Chondrocyte (in vitro differentiated cells): ENCODE measurements around the gene LCE4A. TPM values are rescaled to one million over a fixed set of nuclear protein-coding genes. Genes with fewer than 3 reads are reported as not detected.
"Not testable (repeated sequence)": the region's sequence is repeated elsewhere in the genome, so short reads cannot be mapped to it uniquely, and the experiment has no call there.

ENCODE experiments used
- DNase-seq: peaks from one replicate; pipeline ENCODE4 v3.0.0; 2021; ENCODE audit warnings: mixed read lengths, low spot score
- H3K27ac Mint-ChIP-seq: one replicate; pipeline ENCODE4 v1.8.0; 2021; ENCODE audit warnings: mild to moderate bottlenecking, moderate library complexity, mixed read lengths; ENCODE audit not compliant: unreplicated experiment
- H3K27me3 Mint-ChIP-seq: 2 replicates; pipeline ENCODE4 v1.8.0; 2021; ENCODE audit warnings: low read depth, mixed read lengths
- H3K36me3 Mint-ChIP-seq: 2 replicates; pipeline ENCODE4 v1.8.0; 2021; ENCODE audit warnings: low read depth, mixed read lengths
- H3K4me1 Mint-ChIP-seq: 2 replicates; pipeline ENCODE4 v1.8.0; 2021; ENCODE audit warnings: low read depth, mild to moderate bottlenecking, mixed read lengths
- H3K4me3 Mint-ChIP-seq: one replicate; pipeline ENCODE4 v1.8.0; 2021; ENCODE audit warnings: mild to moderate bottlenecking, moderate library complexity, mixed read lengths; ENCODE audit not compliant: unreplicated experiment
- H3K9me3 Mint-ChIP-seq: 2 replicates; pipeline ENCODE4 v1.8.0; 2021; ENCODE audit warnings: low read depth, mixed read lengths
- total RNA-seq: library from RNA; stranded (reverse); gene quantifications from 3 replicates; pipeline ENCODE4 v1.2.1, GENCODE V29; 2021
- TF ChIP-seq, protein P1 (sequence below): fragments of 200-600 bp; sonication (generic); IDR thresholded peaks from 2 replicates; pipeline ENCODE4 v1.5.0; 2021; ENCODE audit warnings: antibody characterized with exemption, mild to moderate bottlenecking, moderate library complexity

The LCE4A gene
- total RNA-seq, 1 donor from 2014 or later = not detected

DNA sequence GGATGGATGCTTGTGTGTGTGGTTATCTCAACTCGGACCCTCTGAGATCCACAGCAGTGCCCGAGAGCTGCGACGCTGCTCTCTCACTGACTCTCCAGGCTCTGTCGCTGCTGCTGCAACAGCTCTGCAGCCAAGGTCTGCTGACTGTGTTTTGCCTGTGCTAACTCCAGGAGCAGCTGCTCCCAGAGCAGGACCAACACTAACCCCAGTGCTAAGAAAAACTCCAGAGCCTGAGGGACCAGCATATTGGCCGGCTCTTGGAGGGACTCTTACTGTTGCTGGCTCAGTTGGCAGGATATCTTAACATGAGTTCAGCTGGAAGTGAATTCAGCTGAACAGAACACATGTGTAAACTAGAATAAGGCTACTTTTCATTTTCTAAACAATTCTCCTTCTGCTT lies 28.5 kb upstream of the LCE4A start:
- Mint-ChIP-seq H3K36me3 (no peaks in the 10 kb centered on the region), H3K27me3 (no peaks in the 10 kb centered on the region), H3K4me3 (no peak overlapping the region), H3K9me3 (peaks cover 4% of the 10 kb centered on the region), H3K4me1 (no peaks in the 10 kb centered on the region), H3K27ac (no peak overlapping the region)
- no peak for DNase-seq
- TF ChIP-seq, protein P1, sequence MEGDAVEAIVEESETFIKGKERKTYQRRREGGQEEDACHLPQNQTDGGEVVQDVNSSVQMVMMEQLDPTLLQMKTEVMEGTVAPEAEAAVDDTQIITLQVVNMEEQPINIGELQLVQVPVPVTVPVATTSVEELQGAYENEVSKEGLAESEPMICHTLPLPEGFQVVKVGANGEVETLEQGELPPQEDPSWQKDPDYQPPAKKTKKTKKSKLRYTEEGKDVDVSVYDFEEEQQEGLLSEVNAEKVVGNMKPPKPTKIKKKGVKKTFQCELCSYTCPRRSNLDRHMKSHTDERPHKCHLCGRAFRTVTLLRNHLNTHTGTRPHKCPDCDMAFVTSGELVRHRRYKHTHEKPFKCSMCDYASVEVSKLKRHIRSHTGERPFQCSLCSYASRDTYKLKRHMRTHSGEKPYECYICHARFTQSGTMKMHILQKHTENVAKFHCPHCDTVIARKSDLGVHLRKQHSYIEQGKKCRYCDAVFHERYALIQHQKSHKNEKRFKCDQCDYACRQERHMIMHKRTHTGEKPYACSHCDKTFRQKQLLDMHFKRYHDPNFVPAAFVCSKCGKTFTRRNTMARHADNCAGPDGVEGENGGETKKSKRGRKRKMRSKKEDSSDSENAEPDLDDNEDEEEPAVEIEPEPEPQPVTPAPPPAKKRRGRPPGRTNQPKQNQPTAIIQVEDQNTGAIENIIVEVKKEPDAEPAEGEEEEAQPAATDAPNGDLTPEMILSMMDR = no peak

DNA sequence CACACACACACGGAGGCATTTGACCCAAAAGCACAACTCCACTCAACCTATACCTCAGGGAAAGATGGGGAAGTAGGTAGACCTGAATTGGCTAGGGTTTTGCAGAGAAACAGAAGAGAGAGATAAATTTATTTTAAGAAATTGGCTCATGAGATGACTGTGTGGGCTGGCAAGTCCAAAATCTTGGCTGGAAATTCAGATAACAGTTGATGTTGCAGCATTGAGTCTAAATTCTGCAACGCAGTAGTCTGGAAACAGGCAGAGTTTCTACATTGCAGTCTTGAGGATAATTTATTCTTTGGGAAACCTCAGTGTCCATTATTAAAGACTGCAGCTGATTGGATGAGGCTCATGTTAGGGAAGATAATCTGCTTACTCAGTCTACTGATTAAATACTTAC lies 26.3 kb upstream of the LCE4A start:
- no peak overlapping the region for H3K27ac Mint-ChIP-seq
- TF ChIP-seq, protein P1 = no peak
- no peaks in the 10 kb centered on the region for H3K36me3 Mint-ChIP-seq
- no peak for DNase-seq
- no peaks in the 10 kb centered on the region for H3K9me3 Mint-ChIP-seq
- H3K4me1 Mint-ChIP-seq = no peaks in the 10 kb centered on the region
- H3K4me3 Mint-ChIP-seq = no peak overlapping the region
- H3K27me3 Mint-ChIP-seq = no peaks in the 10 kb centered on the region

DNA sequence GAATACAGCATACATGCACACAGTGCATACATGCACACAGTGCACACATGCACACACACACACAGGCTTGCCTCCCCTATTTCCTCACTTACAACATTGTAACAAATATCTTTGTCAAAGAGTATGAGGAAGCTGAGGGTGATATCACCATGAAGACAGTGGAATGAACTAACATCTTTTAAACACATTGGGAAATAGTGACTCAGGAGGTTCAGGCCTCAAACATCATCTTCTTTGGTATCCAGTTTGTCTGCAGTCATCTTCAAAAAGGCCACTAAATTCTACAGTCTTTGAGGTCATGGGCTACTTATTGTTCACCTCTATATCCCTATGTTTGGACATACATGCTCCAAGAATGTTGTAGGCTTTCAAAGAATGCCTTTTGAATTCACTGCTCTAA lies 24.1 kb upstream of the LCE4A start:
- DNase-seq = no peak
- no peaks in the 10 kb centered on the region for H3K27me3 Mint-ChIP-seq
- no peak overlapping the region for H3K4me3 Mint-ChIP-seq
- no peaks in the 10 kb centered on the region for H3K36me3 Mint-ChIP-seq
- H3K27ac Mint-ChIP-seq = no peak overlapping the region
- no peaks in the 10 kb centered on the region for H3K4me1 Mint-ChIP-seq
- TF ChIP-seq, protein P1 = no peak
- H3K9me3 Mint-ChIP-seq = no peaks in the 10 kb centered on the region

DNA sequence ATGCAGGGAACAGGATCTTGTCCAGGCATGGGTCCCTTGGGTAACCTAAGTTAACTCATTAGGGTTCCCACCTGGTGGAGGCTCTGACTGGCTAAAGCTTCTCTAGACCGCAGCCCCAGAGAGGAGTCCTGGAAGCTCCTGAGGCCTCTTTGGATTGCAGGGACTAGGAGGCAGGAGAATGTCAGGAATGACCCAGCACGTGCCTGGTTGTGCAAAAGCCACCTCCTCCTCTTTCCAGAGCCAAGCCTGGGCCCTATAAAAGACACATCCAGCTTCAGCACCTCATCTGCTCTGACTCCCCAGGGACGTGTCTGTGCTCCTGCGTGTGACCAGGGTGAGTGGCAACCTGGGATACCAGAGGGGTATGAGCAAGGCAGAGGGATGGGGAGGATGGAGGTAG lies 22.1 kb upstream of the LCE4A start, which contains the start of gene LCE2B:
Gene LCE2B, plus strand, starts transcription at position 301 of the 400 bp plus-strand sequence. CDS start 721 bp downstream, outside the sequence.
- H3K4me3 Mint-ChIP-seq, H3K27ac Mint-ChIP-seq, H3K4me1 Mint-ChIP-seq, H3K27me3 Mint-ChIP-seq, DNase-seq, H3K36me3 Mint-ChIP-seq: not testable (repeated sequence)
- H3K9me3 Mint-ChIP-seq = peaks cover 13% of the 10 kb centered on the region

DNA sequence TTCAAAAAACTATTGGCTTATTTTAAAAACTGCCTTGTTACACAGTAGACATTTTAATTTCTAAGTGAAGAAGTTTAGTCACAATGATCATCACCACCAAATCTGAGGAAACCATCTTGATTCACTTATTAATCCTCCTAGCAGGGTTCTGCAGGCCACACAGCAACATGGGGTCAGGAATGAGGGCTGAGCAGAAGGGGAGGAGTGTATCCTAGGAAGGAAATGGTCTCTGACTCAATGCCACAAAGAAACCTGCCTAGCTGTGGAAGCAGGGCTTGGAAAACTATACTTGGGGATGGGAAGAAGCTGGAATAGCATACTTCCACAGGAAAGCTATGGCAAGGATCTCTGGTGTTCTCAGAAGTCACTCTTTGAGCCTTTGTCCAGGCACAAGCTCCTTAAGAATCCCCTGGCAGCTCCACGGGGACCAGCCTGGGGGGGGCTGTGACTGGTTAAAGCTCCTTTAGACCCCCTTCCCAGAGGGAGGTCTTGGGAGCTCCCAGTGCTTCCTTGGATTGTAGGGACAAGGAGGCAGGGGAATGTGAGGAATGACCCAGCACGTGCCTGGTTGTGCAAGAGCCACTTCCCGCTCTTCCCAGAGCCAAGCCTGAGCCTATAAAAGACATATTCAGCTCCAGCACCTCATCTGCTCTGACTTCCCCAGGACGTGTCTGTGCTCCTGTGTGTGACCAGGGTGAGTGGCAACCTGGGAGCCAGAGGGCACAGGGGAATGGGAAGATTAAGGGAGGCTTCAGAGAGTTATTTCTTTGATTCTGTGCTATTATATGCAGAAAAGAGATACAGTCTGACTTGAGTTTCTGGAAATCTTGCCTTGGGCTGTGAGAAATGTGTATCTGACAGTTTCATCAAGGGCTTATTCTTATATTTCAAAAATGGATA lies 10.0 kb upstream of the LCE4A start, which contains the start of gene LCE2A:
Gene LCE2A, plus strand, starts transcription at position 645 of the 900 bp plus-strand sequence. CDS start 557 bp downstream, outside the sequence.
- H3K4me1 Mint-ChIP-seq = no peaks in the 10 kb centered on the region
- H3K4me3 Mint-ChIP-seq = no peak within 1 kb of the TSS
- H3K27ac Mint-ChIP-seq = no peak within 1 kb of the TSS
- H3K27me3 Mint-ChIP-seq = no peaks in the 10 kb centered on the region
- TF ChIP-seq, protein P1 = no peak
- DNase-seq = no peak
- H3K9me3 Mint-ChIP-seq = peaks cover 24% of the 10 kb centered on the region
- no peaks in the 10 kb centered on the region for H3K36me3 Mint-ChIP-seq
